ENCODE results near the gene PTPRH.

GRCh38 chr19:55160128-55160985 is 48.9 kb downstream of the PTPRH start:
- TF ChIP-seq CTCF (IDR thresholded peaks at IDR 0.05) (peak; percentile 17 to 92 (median 82)), POLR2A (IDR thresholded peaks at IDR 0.05) (no peak)
